AG10803 (cell line): ENCODE results near the gene SLC2A6.

Experiments
- DNase-seq: peaks from one replicate; pipeline ENCODE4 v3.0.0; 2010; ENCODE audit warnings: low read depth
- H3K4me3 ChIP-seq: 2 replicates; pipeline ENCODE4 v1.5.1; 2011; ENCODE audit warnings: mild to moderate bottlenecking, low read length, control low read depth
- TF ChIP-seq, protein P1 (sequence below): conservative IDR thresholded peaks from 2 replicates; pipeline ENCODE4 v1.5.1; 2011; ENCODE audit warnings: mild to moderate bottlenecking, low read length, control low read depth, inconsistent platforms

SLC2A6 gene

DNA sequence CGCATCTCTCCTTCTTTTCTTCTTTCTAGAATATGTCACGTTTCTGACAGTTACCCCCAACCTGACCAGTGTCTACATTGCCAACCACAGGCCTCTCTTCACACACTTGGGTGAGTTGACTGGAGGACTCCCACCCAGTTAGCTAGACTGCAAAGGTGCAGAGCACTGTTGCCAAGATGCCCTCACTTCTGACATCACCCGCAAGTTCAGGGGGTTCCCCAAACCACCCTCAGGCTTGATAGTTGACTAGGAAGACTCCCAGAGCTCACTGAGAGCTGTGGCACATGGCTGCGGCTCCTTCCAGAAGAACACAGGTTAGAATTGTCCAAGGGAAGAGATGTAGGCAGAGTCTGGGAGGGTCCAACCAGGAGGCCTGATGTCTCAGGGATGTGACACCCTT lies 39.6 kb downstream of the SLC2A6 start:
- H3K4me3 ChIP-seq = no peak overlapping the region
- DNase-seq = no peak
- TF ChIP-seq, protein P1, sequence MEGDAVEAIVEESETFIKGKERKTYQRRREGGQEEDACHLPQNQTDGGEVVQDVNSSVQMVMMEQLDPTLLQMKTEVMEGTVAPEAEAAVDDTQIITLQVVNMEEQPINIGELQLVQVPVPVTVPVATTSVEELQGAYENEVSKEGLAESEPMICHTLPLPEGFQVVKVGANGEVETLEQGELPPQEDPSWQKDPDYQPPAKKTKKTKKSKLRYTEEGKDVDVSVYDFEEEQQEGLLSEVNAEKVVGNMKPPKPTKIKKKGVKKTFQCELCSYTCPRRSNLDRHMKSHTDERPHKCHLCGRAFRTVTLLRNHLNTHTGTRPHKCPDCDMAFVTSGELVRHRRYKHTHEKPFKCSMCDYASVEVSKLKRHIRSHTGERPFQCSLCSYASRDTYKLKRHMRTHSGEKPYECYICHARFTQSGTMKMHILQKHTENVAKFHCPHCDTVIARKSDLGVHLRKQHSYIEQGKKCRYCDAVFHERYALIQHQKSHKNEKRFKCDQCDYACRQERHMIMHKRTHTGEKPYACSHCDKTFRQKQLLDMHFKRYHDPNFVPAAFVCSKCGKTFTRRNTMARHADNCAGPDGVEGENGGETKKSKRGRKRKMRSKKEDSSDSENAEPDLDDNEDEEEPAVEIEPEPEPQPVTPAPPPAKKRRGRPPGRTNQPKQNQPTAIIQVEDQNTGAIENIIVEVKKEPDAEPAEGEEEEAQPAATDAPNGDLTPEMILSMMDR = no peak

DNA sequence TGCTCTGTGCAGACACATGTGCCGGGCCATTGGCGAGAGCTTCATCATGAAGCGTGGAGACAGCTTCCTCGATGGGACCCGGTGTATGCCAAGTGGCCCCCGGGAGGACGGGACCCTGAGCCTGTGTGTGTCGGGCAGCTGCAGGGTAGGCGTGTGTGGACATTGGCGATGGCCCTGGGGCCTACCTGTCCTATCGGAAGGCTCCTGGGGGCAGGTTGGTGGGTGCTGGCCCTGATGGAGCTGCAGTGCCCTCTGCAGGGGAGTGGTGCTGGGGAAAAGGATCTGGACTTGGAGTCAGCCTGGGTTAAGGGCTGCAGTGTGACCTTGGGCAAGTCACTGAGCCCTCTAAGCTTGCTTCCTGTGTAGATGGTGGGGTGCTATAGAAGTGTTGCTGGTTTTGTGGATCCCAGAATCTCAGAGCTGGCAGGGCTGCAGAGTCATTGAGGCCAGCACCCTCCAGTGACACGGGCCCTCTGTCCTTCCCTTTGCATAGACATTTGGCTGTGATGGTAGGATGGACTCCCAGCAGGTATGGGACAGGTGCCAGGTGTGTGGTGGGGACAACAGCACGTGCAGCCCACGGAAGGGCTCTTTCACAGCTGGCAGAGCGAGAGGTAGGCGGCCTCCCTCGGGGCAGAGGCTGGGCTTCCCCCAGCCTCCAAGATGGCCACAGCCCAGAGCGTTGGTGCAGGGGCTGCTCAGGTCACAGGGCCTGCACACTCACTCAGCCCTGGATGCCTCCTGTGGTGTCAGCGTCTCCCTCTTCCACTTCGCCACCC lies 41.0 kb downstream of the SLC2A6 start:
- no peak for DNase-seq
- no peak overlapping the region for H3K4me3 ChIP-seq

DNA sequence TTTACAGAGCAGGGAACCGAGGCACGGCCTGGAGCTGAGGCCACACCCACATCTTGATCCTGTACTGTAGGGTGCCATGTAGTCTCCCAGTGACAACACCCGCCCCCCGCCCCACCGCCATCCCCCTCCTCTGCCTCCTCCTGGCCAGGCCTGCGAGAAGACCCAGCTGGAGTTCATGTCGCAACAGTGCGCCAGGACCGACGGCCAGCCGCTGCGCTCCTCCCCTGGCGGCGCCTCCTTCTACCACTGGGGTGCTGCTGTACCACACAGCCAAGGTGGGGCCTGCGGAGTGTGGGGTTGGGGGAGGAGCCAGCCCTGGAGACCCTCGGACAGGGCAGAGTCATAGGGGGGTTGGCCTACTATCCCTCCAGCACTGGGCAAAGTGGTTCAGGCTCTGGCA lies 42.2 kb downstream of the SLC2A6 start:
- TF ChIP-seq, protein P1 = no peak
- no peak overlapping the region for H3K4me3 ChIP-seq

More for the DNA sequence above, 41.0 kb downstream of the SLC2A6 start:
- TF ChIP-seq, protein P1 = no peak

DNA sequence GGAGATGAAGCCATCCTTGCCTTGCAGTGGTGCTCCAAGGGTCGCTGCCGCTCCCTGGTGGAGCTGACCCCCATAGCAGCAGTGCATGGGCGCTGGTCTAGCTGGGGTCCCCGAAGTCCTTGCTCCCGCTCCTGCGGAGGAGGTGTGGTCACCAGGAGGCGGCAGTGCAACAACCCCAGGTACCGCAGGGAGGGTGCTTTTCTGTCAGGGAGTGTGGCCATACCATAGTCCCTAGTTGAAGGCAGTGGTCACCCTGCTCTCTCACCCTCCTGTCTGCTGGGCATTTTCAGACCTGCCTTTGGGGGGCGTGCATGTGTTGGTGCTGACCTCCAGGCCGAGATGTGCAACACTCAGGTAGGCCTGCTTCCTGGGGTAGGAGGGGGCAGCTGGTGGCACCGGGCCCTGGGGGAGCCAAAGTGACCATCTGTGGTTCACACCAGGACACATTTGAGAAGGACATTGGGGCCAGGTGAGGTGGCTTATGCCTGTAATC lies 45.5 kb downstream of the SLC2A6 start:
- TF ChIP-seq, protein P1 = no peak
- no peak overlapping the region for H3K4me3 ChIP-seq
- no peak for DNase-seq

More for the DNA sequence above, 42.2 kb downstream of the SLC2A6 start:
- DNase-seq = no peak

DNA sequence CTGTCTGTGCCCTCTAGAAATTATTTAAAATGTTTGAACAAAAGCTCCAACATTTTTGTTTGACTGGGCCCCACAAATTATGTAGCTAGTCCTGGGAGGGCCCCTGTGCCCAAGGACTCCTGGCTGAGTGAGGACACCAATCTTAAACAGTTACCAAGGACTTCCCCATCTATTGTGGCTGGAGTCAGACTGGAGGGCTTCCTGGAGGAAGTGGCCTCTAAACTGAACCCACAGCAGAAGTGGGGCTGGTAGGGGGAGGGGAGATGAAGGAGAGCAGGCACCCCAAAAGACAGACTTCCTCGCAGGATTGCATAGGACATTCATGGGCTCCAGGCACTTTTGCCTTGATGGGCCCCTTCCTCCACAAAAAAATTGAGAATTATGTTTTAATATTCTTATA lies 48.7 kb downstream of the SLC2A6 start:
- H3K4me3 ChIP-seq = no peak overlapping the region
- DNase-seq = no peak
- TF ChIP-seq, protein P1 = no peak

DNA sequence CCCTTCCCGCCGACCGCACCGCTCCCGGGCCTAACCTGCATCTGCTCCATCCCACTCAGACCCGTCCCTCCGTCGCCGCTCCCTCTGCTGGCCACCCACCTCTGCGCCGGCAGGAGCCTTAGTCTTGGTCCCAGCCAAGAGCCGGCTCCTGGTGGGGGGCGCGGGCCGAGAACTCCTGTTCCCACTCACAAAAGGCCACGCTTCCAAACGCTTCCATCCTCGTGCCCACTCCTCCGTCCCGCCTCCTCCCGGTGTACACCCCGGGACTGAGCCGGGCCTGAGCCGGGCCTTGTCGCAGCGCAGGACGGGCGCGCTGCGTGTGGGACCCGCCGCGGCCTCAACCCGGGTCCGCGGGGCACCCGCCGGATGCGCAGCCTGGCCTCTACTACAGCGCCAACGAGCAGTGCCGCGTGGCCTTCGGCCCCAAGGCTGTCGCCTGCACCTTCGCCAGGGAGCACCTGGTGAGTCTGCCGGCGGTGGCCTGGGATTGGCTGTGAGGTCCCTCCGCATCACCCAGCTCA lies 49.2 kb downstream of the SLC2A6 start:
- no peak overlapping the region for H3K4me3 ChIP-seq
- TF ChIP-seq, protein P1 = peak; percentile 29
- DNase-seq = no peak

DNA sequence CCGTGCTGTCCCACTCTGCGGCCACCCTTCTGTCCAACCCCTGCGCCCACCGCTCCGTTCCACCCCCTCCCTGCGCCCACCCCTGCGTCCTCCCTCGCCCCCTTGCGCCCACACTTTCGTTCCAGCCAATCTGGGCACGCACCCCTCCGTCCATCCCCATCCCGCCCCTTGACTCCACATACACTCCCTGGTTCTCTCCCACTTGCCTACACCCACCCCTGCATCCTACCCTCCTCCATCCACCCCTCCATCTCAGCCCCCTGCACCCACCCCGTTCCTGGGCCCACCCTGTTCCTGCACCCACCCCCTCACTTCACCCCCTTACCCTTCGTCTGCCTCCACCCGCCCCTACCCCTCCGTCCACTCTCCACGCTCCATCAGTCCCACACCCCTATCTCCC lies 49.7 kb downstream of the SLC2A6 start:
- no peak overlapping the region for H3K4me3 ChIP-seq
- TF ChIP-seq, protein P1 = no peak
- DNase-seq = no peak
